Colonic mucosa (tissue), 4 donors: ENCODE data around the gene HSPB1. TPM values are rescaled to one million over a fixed set of nuclear protein-coding genes. Genes with fewer than 3 reads are reported as not detected.
"Not testable (repeated sequence)": the region's sequence is repeated elsewhere in the genome, so short reads cannot be mapped to it uniquely, and the experiment has no call there.

Source experiments
- DNase-seq: peaks from one replicate; pipeline ENCODE4 v3.0.0-alpha.2; 2020
- H3K27ac ChIP-seq: fragments of 200-600 bp; one replicate; pipeline ENCODE4 v1.8.0; 2021
- H3K27me3 ChIP-seq: fragments of 200-600 bp; one replicate; pipeline ENCODE4 v1.8.0; 2021
- H3K36me3 ChIP-seq: fragments of 200-600 bp; one replicate; pipeline ENCODE4 v1.8.0; 2021
- H3K4me1 ChIP-seq: fragments of 200-600 bp; one replicate; pipeline ENCODE4 v1.8.0; 2021; ENCODE audit warnings: mild to moderate bottlenecking
- H3K4me3 ChIP-seq: fragments of 200-600 bp; one replicate; pipeline ENCODE4 v1.8.0; 2021
- H3K9ac ChIP-seq, 2 donors: one replicate each; pipeline ENCODE4 v1.7.0; 2013; ENCODE audit warnings: control low read depth in 2 of 2, low read depth in 2 of 2, low read length in 2 of 2
- H3K9me3 ChIP-seq: fragments of 200-600 bp; one replicate; pipeline ENCODE4 v1.8.0; 2021
- CTCF ChIP-seq: fragments of 200-600 bp; IDR thresholded peaks from one replicate; pipeline ENCODE4 v1.8.0; 2022; ENCODE audit warnings: antibody characterized with exemption, mild to moderate bottlenecking
- intact Hi-C: fragments of 100-400 bp; cut with DNase I; formaldehyde crosslinking; loops from one replicate; pipeline ENCODE4 v1.14.1; 2022
- total RNA-seq, 2 donors: library from RNA; stranded (reverse); fragmentation: NEBNext Ultra II Directional in 1 of 2; extraction: Animal tissue kit (Norgen Biotek cat#: 25700) in 1 of 2; gene quantifications; one replicate each; pipeline ENCODE4 v1.2.1, GENCODE V29; 2021
- donor health status: healthy.
- donor health status: DM: no; HTN: no; CAD: no.
- donor health status: DM: no; HTN: no; CAD: no.

Gene HSPB1
- total RNA-seq, 2 donors from 2014 or later, result 539 to 844 TPM

- Histone ChIP-seq H3K9ac (peak overlapping the region; percentile 61 to 64), H3K4me3 (no peak overlapping the region), H3K4me1 (peaks cover 28% of the 10 kb centered on the region)
Observed at GRCh38 chr7:76296743-76297740, 5.4 kb upstream of the HSPB1 start.

GRCh38 chr7:76300166-76300731, 2.2 kb upstream of the HSPB1 start:
- no peak for TF ChIP-seq CTCF
- Histone ChIP-seq H3K36me3 (no peaks in the 10 kb centered on the region), H3K4me3 (no peak overlapping the region), H3K4me1 (peaks cover 13% of the 10 kb centered on the region), H3K27me3 (no peaks in the 10 kb centered on the region), H3K9ac (no peak overlapping the region), H3K27ac (no peak overlapping the region), H3K9me3 (no peaks in the 10 kb centered on the region)
- intact Hi-C loops, result no loop called here
- DNase-seq, result peak; percentile 67

More at GRCh38 chr7:76296743-76297740, 5.4 kb upstream of the HSPB1 start:
- Histone ChIP-seq H3K36me3 (no peaks in the 10 kb centered on the region), H3K27ac (peak overlapping the region; percentile 86), H3K27me3 (no peaks in the 10 kb centered on the region), H3K9me3 (no peaks in the 10 kb centered on the region)
- peak; percentile 93 for DNase-seq
- intact Hi-C loops, result no loop called here
- TF ChIP-seq CTCF, result no peak

- H3K9ac ChIP-seq, result no peak overlapping the region
- DNase-seq, result no peak
Observed at GRCh38 chr7:76301000-76301399, 1.5 kb upstream of the HSPB1 start.

GRCh38 chr7:76303202-76304147, 1.0 kb downstream of the HSPB1 start:
- peak overlapping the region; percentile 73 for H3K4me3 ChIP-seq
- peak overlapping the region; percentile 98 for H3K27ac ChIP-seq
- H3K4me1 ChIP-seq, result peaks cover 3% of the 10 kb centered on the region
- no peaks in the 10 kb centered on the region for H3K9me3 ChIP-seq
- no peak for TF ChIP-seq CTCF
- H3K27me3 ChIP-seq, result no peaks in the 10 kb centered on the region
- DNase-seq, result peak; percentile 92
- H3K36me3 ChIP-seq, result no peaks in the 10 kb centered on the region
- intact Hi-C loops, result no loop called here
- H3K9ac ChIP-seq, result peak overlapping the region; percentile 72 to 84

More at GRCh38 chr7:76301000-76301399, 1.5 kb upstream of the HSPB1 start:
- Histone ChIP-seq H3K27ac (no peak overlapping the region), H3K9me3 (no peaks in the 10 kb centered on the region), H3K36me3 (no peaks in the 10 kb centered on the region), H3K4me3 (no peak overlapping the region), H3K4me1 (peaks cover 11% of the 10 kb centered on the region), H3K27me3 (no peaks in the 10 kb centered on the region)
- no peak for TF ChIP-seq CTCF
- intact Hi-C loops, result no loop called here

- H3K27me3 ChIP-seq, result no peaks in the 10 kb centered on the region
- no peak overlapping the region for H3K27ac ChIP-seq
- H3K4me1 ChIP-seq, result peaks cover 3% of the 10 kb centered on the region
- H3K9me3 ChIP-seq, result no peaks in the 10 kb centered on the region
- intact Hi-C loops, result no loop called here
- H3K4me3 ChIP-seq, result no peak overlapping the region
- no peak for TF ChIP-seq CTCF
- no peaks in the 10 kb centered on the region for H3K36me3 ChIP-seq
- DNase-seq, result peak; percentile 55
- peak overlapping the region in 1 of 2 donors; percentile 51 for H3K9ac ChIP-seq
Observed at GRCh38 chr7:76304888-76305375, 2.5 kb downstream of the HSPB1 start.

GRCh38 chr7:76308874-76309273, 6.4 kb downstream of the HSPB1 start:
- H3K4me3 ChIP-seq, H3K9ac ChIP-seq, intact Hi-C loops, H3K27ac ChIP-seq, H3K27me3 ChIP-seq, H3K9me3 ChIP-seq, H3K36me3 ChIP-seq, H3K4me1 ChIP-seq, DNase-seq: not testable (repeated sequence)

- not testable (repeated sequence) for H3K9me3 ChIP-seq, H3K9ac ChIP-seq, H3K4me1 ChIP-seq, DNase-seq, H3K27me3 ChIP-seq, H3K36me3 ChIP-seq, H3K27ac ChIP-seq, H3K4me3 ChIP-seq
- intact Hi-C loops, result loop anchor here (2.0 kb wide), 1 partner anchor 19 kb away; no protein-coding TSS in a partner anchor
Observed at GRCh38 chr7:76309341-76310101, 7.0 kb downstream of the HSPB1 start.
